Ovary (tissue), 3 donors: Measurements from ENCODE around the gene VPS36.
"Not testable (repeated sequence)": the region's sequence is repeated elsewhere in the genome, so short reads cannot be mapped to it uniquely, and the experiment has no call there.

Experiments
- CTCF ChIP-seq, 3 donors: fragments of 450-650 bp in 2 of 3; fragments of 200-600 bp in 1 of 3; IDR thresholded peaks; one replicate each; pipeline versions ENCODE4 v1.5.1 to v1.8.0; 2016 to 2022; ENCODE audit warnings: antibody characterized with exemption in 3 of 3, mild to moderate bottlenecking in 1 of 3
- POLR2A ChIP-seq: fragments of 450-650 bp; IDR thresholded peaks from one replicate; pipeline ENCODE4 v1.6.1; 2017; ENCODE audit warnings: antibody characterized with exemption, mild to moderate bottlenecking, moderate library complexity
- donor health status: DM: no; HTN: no; CAD: no.

- not testable (repeated sequence) for TF ChIP-seq CTCF (IDR thresholded peaks at IDR 0.05); POLR2A
These were observed 18.1 kb upstream of the VPS36 start for GRCh38 chr13:52468487-52468886.
